ENCODE measurements around the gene SH3BP1. TPM values are rescaled to one million over a fixed set of nuclear protein-coding genes. Genes with fewer than 3 reads are reported as not detected.

The SH3BP1 gene
- total and polyA plus RNA-seq, 2 of the 8 experiments (the other 6 are each of a cell fraction or from before 2014, with no cell fraction given): 23.9 to 40.3 TPM

DNA sequence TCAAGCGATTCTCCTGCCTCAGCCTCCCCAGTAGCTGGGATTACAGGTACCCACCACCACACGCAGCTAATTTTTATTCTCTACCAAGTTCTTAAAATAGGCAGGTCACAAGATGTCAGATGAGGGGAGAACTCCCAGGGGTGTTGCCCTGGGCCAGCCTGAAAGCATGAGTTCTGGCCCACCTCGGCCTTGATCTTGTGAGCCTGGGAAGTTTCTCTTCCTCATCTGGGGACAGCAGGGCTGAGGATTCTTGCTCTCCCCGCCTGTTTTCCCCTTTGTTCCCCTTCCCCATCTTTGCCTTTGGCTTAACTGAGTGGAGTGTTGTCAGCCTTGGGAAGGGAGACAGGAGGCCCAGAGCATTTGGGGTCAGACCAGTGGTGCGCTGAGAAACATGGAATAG, 22.6 kb downstream of the SH3BP1 start:
- Histone ChIP-seq H3K18ac (ENCODE audit: extremely low read depth, low read length) (no peak overlapping the region), H3K14ac (ENCODE audit: insufficient read length) (no peak overlapping the region), H3K23me2 (ENCODE audit: low read depth, low read length) (peaks cover 11% of the 10 kb centered on the region), H2AK5ac (ENCODE audit: low read depth, low read length) (no peak overlapping the region), H4K8ac (ENCODE audit: extremely low read depth, insufficient read depth, low read length) (no peak overlapping the region), H4K5ac (ENCODE audit: insufficient read length, low read depth, low read length) (no peak overlapping the region), H3K4me1 (replicated peaks in 1 of 4; ENCODE audit: control insufficient read depth in 3 of 4, insufficient read depth in 4 of 4, low read length in 3 of 4) (peaks cover 0 to 21% (median 6%) of the 10 kb centered on the region in 4 experiments; a peak in 5 of 7 replicates), H3K36me3 (ENCODE audit: control insufficient read depth in 2 of 4, insufficient read depth in 4 of 4, low read length in 3 of 4) (peaks cover 2 to 16% (median 8%) of the 10 kb centered on the region in 4 experiments; a peak in 5 of 8 replicates), H3K27me3 (replicated peaks in 1 of 4; ENCODE audit: control insufficient read depth in 3 of 4, extremely low read depth in 1 of 4, insufficient read depth in 3 of 4, low read length in 3 of 4) (no peaks in the 10 kb centered on the region), H3K4me3 (ENCODE audit: extremely low read depth in 1 of 4, insufficient read depth in 2 of 4, low read depth in 3 of 4, low read length in 4 of 4) (no peak overlapping the region), H3K56ac (replicated peaks; ENCODE audit: insufficient read length, low read depth, low read length) (no peak overlapping the region), H3K79me1 (ENCODE audit: low read depth, low read length) (peaks cover 30% of the 10 kb centered on the region), H2AFZ (ENCODE audit: low read length) (no peak overlapping the region), H2BK5ac (ENCODE audit: low read depth, low read length) (no peak overlapping the region), H3K9me3 (ENCODE audit: insufficient read depth in 2 of 2, low read depth in 1 of 2, low read length in 1 of 2) (no peaks in the 10 kb centered on the region), H2BK12ac (ENCODE audit: low read depth, low read length) (no peak overlapping the region), H3K4ac (replicated peaks; ENCODE audit: insufficient read length, low read depth, low read length) (no peak overlapping the region), H3K4me2 (ENCODE audit: insufficient read depth in 1 of 2, low read depth in 2 of 2, low read length in 2 of 2) (no peak overlapping the region), H2BK120ac (replicated peaks; ENCODE audit: low read depth, low read length) (no peak overlapping the region), H3K79me2 (ENCODE audit: control insufficient read depth in 1 of 2, insufficient read depth in 2 of 2, low read length in 2 of 2) (peaks cover 25 to 56% of the 10 kb centered on the region in 2 experiments; a peak in 3 of 4 replicates), H3K27ac (ENCODE audit: low read depth, low read length) (no peak overlapping the region), H2BK20ac (ENCODE audit: low read length) (no peak overlapping the region), H3K23ac (ENCODE audit: insufficient read length) (no peak overlapping the region), H4K91ac (replicated peaks; ENCODE audit: insufficient read length, low read length) (no peak overlapping the region), H2BK15ac (ENCODE audit: low read length) (no peak overlapping the region), H4K20me1 (replicated peaks in 1 of 2; ENCODE audit: control insufficient read depth in 1 of 2, insufficient read depth in 2 of 2, low read length in 2 of 2) (peaks cover 23 to 43% of the 10 kb centered on the region in 2 experiments), H3K9ac (replicated peaks in 1 of 4; ENCODE audit: extremely low read depth in 1 of 4, low read depth in 3 of 4, low read length in 3 of 4) (no peak overlapping the region)
- no peak for TF ChIP-seq POU5F1 (IDR thresholded peaks at IDR 0.05; ENCODE audit: low read depth, low read length)
- TF ChIP-seq CEBPB (IDR thresholded peaks at IDR 0.05; ENCODE audit: low read depth, low read length): no peak
- no peak for TF ChIP-seq SP1 (IDR thresholded peaks at IDR 0.05; ENCODE audit: low read depth, low read length)
- no peak for TF ChIP-seq JUND (IDR thresholded peaks at IDR 0.05; ENCODE audit: low read length)
- WGBS, 2 experiments (ENCODE audit: extremely low coverage in 1 of 2, insufficient coverage in 1 of 2, insufficient read length in 1 of 2, insufficient replicate concordance in 2 of 2, low coverage in 1 of 2, low lambda C conversion rate in 2 of 2, missing lambda C conversion rate in 1 of 2): 95% methylated on average over 5 of the region's 5 CpGs; no CpG with 5 or more reads in 1 of the 2 experiments
- no peak for FAIRE-seq
- ChIA-PET POLR2A (ENCODE audit: partially characterized antibody) (interaction anchor here (0.6 to 5.1 kb wide), 5 partner anchors 10 to 142 kb away, joined by 3 to 37 read pairs (median 13); partner anchors contain the start of gene LGALS1), CTCF (ENCODE audit: partially characterized antibody) (interaction anchor here (0.6 to 12.1 kb wide), 12 partner anchors 9 to 121 kb away, joined by 3 to 165 read pairs (median 4); partner anchors contain the start of genes LGALS1, NOL12 and SH3BP1)
- DNase-seq (ENCODE audit: low read depth in 1 of 2, low spot score in 2 of 2): no peak

All from H1 (cell line).